NCI-H2029 (cell line): Measurements from ENCODE around the gene STK40.

Experiments
- DNase-seq: peaks from one replicate; lab custom pipeline; 2025; lab: John Stamatoyannopoulos, UW

Gene STK40

GRCh38 chr1:36343651-36344394 is 41.9 kb downstream of the STK40 start:
- DNase-seq, result no peak

GRCh38 chr1:36342426-36343185 is 43.1 kb downstream of the STK40 start:
- no peak for DNase-seq

DNA sequence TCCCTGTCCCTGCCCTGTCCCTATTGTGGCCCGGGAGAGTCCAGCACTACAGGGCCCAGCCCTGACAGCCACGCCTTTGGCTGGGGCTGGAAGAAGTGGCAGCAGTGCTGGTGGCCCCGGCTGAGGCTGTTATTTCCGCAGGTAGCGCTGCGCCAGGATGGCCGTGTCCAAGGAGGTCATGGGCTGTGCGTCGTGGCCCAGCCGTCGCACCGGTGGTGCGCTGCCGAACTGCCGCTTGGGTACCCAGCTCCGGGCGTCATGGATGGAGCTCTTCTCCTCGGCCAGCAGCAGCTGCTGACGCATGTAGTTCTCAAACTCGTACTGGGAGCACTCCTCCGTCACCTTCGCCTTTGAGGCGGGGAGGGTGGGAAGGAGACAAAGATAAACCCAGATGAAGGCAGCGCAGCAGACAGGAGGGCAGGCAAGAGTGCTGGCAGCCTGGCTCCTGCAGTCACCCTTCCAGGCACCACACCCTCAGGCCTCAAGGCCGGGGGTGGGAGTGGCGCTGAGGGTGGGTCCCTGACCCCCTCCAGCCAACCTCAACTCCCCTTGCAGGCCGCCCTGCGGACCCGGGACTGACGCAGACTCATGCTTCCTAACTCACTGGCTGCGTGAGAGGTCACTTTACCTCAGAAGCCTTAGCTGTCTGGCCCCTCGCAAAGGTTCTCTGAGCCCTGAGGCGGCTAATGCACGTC is 44.0 kb downstream of the STK40 start:
- no peak for DNase-seq

DNA sequence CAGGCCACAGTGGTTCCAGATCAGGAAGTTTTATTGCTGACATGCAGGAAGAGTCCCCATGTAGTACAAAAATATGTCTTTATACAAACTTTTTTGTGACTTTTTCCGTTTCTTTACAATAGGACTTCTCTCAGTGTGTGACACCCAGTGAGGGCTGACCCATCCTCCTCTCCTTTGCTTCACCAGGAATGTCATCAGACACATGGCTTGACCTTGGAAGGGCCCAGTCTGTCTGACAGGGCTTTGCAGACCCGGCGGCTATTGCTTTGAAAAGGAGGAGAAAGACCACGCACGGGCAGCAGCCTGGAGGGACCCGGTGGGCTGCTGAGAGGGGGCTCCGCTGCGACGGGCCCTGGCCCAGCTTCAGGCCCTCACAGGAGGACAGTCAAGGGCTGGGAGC is 46.1 kb downstream of the STK40 start:
- no peak for DNase-seq

DNA sequence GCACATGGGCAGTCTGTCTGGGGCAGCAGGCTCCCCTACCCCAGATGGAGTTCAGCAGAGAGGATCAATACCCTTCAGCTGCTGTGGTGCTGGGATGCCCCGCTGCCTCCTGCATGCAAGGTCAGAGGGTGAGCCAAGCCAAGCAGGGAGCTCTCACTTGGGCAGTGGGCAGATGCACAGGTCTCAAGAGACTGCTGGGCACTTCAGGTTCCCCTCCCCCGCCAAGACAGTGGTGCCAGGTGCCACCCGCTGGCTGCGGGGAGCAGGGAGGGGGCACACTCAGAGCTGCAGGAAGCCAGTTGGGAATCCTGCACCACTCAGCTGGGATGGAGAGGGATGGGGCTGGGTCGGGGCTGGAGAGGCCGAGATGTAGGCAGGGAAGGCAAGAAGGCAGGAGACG is 46.5 kb downstream of the STK40 start:
- DNase-seq, result no peak

DNA sequence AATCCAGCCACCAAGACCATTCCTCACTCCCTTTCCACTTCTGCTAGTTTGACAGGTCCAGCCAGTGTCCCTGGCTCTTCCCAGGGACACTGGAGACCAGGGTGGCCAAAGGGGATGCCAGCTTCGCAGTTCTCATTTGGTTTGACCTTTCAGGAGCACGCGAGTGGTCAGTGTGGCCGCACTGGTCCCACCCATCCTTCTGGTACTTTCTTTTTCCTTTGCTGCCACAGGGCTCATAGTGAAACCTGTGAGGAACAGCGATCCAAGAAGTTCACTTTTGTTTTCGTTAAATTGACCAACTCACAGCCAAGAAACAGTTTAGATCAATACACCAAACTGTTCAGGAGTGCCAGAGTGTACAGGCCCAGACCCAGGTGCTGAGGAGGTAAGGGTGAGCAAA is 47.9 kb downstream of the STK40 start:
- no peak for DNase-seq

GRCh38 chr1:36330940-36331339 is 54.8 kb downstream of the STK40 start:
- DNase-seq, result no peak

- no peak for DNase-seq
Observed at GRCh38 chr1:36329817-36330216, 55.9 kb downstream of the STK40 start.

DNA sequence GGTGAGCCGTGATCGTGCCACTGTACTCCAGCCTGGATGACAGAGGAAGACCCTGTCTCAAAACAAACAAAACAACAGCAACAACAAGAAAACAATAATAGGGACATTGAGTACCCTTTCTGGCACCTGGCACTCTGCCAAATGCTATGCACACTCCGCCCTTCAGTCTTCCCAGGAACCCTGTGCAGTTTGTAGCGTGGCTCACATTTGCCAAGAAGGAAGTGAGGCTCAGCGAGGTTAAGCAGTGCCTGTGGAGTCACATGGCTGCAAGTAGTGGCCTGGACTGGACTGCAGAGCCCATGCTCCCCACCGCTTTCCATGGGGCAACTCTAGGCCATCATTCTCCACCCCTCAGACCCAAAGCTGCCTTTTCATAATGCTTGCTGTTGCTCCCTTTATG is 57.0 kb downstream of the STK40 start:
- peak; percentile 38 for DNase-seq

- DNase-seq, result no peak
Observed at GRCh38 chr1:36328088-36328480, 57.6 kb downstream of the STK40 start.

- peak; percentile 34 for DNase-seq
Observed at GRCh38 chr1:36327421-36328087, 58.2 kb downstream of the STK40 start.

DNA sequence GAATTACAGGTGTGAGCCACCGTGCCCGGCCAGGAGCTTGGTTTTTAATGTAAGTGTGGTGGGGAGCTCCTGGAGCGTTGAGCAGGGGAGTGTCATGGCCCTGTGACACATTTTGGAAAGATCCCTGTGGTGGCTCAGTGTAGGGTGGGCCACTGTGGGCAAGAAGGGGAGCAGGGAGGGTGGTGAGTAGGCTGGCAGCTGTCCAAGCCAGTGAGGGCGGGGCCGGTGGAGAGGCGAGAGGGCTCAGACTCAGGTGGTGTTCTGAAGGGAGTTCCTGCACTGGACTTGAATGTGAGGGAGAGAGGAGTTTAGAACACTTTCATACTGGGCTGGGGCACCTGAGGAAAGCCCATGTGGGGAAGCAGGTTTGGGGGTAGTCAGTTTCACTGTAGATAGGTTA is 59.2 kb downstream of the STK40 start:
- DNase-seq, result no peak

- no peak for DNase-seq
Observed at GRCh38 chr1:36324353-36324703, 61.4 kb downstream of the STK40 start.

DNA sequence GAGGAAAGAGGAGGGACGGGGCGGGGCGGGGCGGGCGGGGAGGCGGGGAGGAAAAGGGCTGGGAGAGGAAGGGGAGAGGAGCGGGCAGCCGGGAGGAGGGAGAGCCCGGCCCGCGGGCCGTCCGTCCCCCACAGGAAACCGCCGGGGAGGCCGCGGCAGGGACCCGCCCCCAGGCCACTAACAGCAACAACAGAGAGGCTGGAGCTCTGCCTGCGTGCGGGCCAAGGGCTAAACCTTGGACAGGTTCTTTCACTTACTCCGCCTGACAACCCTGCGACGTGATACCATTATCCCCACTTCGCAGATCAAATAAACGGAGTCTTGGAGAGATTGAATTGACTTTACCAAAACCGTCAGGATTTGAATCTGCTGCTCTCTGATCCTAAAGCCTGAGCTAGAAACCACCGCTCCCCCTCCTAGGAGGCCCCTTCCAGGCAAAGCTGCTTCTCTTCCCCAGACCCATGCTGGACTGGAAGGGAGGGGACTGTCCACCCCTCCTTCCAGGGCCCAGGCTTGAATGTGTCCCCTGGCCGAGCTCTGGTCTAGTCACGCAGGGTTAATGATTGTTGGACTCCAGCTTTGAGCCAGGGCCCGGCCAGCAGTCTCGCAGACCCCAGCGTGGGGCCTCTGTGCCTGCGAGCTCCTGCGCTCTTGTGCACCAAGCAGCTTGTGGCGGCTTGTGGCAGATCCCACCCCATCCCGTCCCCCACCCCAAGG is 61.9 kb downstream of the STK40 start, which contains the start of gene EVA1B:
TSS of gene EVA1B (minus strand) at position 10 of the 717 bp plus-strand sequence. CDS start 608 bp downstream, outside the sequence.
- peak; percentile 9 for DNase-seq

- DNase-seq, result no peak
Observed at GRCh38 chr1:36322786-36323635, 62.7 kb downstream of the STK40 start.

- DNase-seq, result no peak
Observed at GRCh38 chr1:36322041-36322785, 63.5 kb downstream of the STK40 start.

DNA sequence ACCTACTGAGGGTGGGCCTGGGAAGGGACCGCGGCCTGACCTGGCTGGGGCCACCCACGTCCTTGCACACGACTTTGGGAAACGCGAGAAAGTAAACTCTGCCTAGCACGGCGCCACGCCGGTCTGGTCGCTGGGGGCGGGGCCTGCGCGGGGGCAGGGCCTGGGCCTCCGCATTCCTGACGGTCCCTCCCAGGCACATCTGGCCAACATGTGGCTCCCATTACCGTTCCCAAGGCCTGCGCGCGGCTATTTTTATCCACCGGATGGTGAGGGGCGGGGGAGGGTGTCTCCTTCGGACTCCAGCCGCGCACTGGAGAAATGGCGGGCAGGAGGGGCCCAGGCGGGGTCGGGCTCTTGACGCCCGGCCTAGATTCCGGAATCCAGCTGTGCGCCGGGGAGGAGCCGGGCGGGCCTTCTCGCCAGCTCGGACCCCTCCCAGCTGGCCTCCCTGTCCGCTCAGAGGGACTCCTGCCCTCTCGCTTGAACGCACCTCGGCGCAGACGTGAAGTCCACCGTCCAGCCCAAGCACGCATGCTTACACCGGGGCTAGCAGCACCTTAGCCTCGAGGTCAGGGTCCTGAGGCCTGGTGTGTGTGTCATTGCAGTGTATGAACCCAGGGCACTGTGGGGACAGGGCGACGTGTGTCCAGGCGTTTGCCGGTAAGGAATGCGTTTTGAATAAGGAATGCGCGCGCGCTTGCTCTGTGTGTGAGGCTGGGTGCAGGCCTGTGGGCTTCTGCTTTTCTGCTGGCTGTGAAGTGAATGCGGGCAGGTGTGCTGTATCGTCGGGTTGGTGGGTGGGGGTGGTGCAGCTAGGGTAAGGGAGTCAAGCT is 64.4 kb downstream of the STK40 start:
- no peak for DNase-seq

DNA sequence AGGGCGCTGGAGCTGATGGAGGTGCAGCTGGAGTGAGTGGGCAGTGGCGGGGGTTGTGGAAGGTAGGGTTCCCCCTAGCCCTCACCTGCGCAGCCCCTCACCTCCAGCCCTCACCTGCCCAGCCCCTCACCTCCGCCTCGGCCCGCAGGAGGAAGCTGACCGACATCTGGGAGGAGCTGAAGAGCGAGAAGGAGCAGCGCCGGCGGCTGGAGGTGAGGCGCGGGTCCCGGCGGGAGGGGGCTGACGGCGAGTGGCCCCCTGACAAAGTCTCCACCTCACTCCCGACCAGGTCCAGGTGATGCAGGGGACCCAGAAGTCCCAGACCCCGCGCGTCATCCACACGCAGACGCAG is 65.0 kb downstream of the STK40 start:
- DNase-seq, result no peak

DNA sequence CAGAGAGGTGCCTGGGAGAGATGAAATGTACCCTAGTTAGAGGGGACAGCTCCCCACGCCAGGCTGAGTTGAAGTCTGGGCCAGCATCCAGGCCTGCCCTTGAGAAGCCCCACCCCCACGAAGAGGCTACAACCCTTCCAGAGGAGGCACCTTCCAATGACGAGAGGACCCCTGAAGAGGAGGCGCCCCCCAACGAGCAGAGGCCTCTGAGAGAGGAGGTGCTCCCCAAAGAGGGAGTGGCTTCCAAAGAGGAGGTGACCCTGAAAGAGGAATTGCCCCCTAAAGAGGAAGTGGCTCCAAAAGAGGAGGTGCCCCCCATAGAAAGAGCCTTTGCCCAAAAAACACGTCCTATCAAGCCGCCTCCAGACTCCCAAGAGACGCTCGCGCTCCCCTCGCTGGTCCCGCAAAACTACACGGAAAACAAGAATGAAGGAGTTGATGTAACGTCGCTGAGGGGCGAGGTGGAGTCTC is 65.4 kb downstream of the STK40 start:
- no peak for DNase-seq
